Mesothelial cell of epicardium (in vitro differentiated cells): Measurements from ENCODE around the gene UTP25. TPM values are rescaled to one million over a fixed set of nuclear protein-coding genes. Genes with fewer than 3 reads are reported as not detected.
"Not testable (repeated sequence)": the region's sequence is repeated elsewhere in the genome, so short reads cannot be mapped to it uniquely, and the experiment has no call there.

Source experiments
- DNase-seq, 2 experiments: peaks; one replicate each; pipeline ENCODE4 v3.0.0; 2021; ENCODE audit warnings: low spot score in 2 of 2; ENCODE audit not compliant: unreplicated experiment in 2 of 2
- H3K27ac Mint-ChIP-seq: 2 replicates; pipeline ENCODE4 v1.8.0; 2021; ENCODE audit warnings: mixed read lengths
- H3K27me3 Mint-ChIP-seq: 2 replicates; pipeline ENCODE4 v1.8.0; 2021; ENCODE audit warnings: low read depth, mixed read lengths
- H3K36me3 Mint-ChIP-seq: 2 replicates; pipeline ENCODE4 v1.8.0; 2021; ENCODE audit warnings: mixed read lengths
- H3K4me1 Mint-ChIP-seq: 2 replicates; pipeline ENCODE4 v1.8.0; 2021; ENCODE audit warnings: mixed read lengths
- H3K4me3 Mint-ChIP-seq: 2 replicates; pipeline ENCODE4 v1.8.0; 2021; ENCODE audit warnings: mild to moderate bottlenecking, moderate library complexity, mixed read lengths
- H3K9me3 Mint-ChIP-seq: 2 replicates; pipeline ENCODE4 v1.8.0; 2021; ENCODE audit warnings: mixed read lengths
- CTCF ChIP-seq: fragments of 200-600 bp; sonication (generic); IDR thresholded peaks from one replicate; pipeline ENCODE4 v1.5.0; 2021; ENCODE audit warnings: antibody characterized with exemption; ENCODE audit not compliant: unreplicated experiment
- total RNA-seq: library from RNA; stranded (reverse); gene quantifications from 3 replicates; pipeline ENCODE4 v1.2.1, GENCODE V29; 2021

UTP25 gene
- total RNA-seq, 1 donor from 2014 or later = 9.7 TPM

GRCh38 chr1:209885403-209886218, 57.8 kb downstream of the UTP25 start:
- Mint-ChIP-seq H3K27ac (no peak overlapping the region), H3K36me3 (no peaks in the 10 kb centered on the region), H3K4me1 (peaks cover 17% of the 10 kb centered on the region), H3K4me3 (no peak overlapping the region), H3K27me3 (peaks cover 29% of the 10 kb centered on the region), H3K9me3 (no peaks in the 10 kb centered on the region)
- no peak for DNase-seq
- no peak for TF ChIP-seq CTCF

- Mint-ChIP-seq H3K9me3 (no peaks in the 10 kb centered on the region), H3K27me3 (peaks cover 25% of the 10 kb centered on the region), H3K4me3 (no peak overlapping the region), H3K4me1 (peaks cover 17% of the 10 kb centered on the region), H3K27ac (no peak overlapping the region), H3K36me3 (no peaks in the 10 kb centered on the region)
- TF ChIP-seq CTCF = no peak
- no peak for DNase-seq
Measured at GRCh38 chr1:209886219-209886536, 58.4 kb downstream of the UTP25 start.

- H3K27ac Mint-ChIP-seq, H3K36me3 Mint-ChIP-seq, DNase-seq, H3K4me3 Mint-ChIP-seq, H3K9me3 Mint-ChIP-seq: not testable (repeated sequence)
- peaks cover 13% of the 10 kb centered on the region for H3K27me3 Mint-ChIP-seq
- peaks cover 13% of the 10 kb centered on the region for H3K4me1 Mint-ChIP-seq
Measured at GRCh38 chr1:209888291-209889076, 60.7 kb downstream of the UTP25 start.

- H3K36me3 Mint-ChIP-seq = no peaks in the 10 kb centered on the region
Measured at GRCh38 chr1:209889077-209889418, 61.3 kb downstream of the UTP25 start.

GRCh38 chr1:209890641-209891330, 63.0 kb downstream of the UTP25 start:
- Mint-ChIP-seq H3K27ac (no peak overlapping the region), H3K9me3 (no peaks in the 10 kb centered on the region), H3K4me1 (no peaks in the 10 kb centered on the region), H3K27me3 (peaks cover 13% of the 10 kb centered on the region), H3K36me3 (no peaks in the 10 kb centered on the region), H3K4me3 (no peak overlapping the region)
- no peak for TF ChIP-seq CTCF
- no peak for DNase-seq

More at GRCh38 chr1:209889077-209889418, 61.3 kb downstream of the UTP25 start:
- Mint-ChIP-seq H3K9me3 (no peaks in the 10 kb centered on the region), H3K4me3 (no peak overlapping the region), H3K27ac (no peak overlapping the region), H3K27me3 (peaks cover 13% of the 10 kb centered on the region), H3K4me1 (peaks cover 7% of the 10 kb centered on the region)
- DNase-seq = no peak
- no peak for TF ChIP-seq CTCF

GRCh38 chr1:209893751-209894150, 66.0 kb downstream of the UTP25 start:
- Mint-ChIP-seq H3K27me3 (peaks cover 4% of the 10 kb centered on the region), H3K9me3 (no peaks in the 10 kb centered on the region), H3K4me3 (no peak overlapping the region), H3K27ac (no peak overlapping the region), H3K4me1 (no peaks in the 10 kb centered on the region), H3K36me3 (no peaks in the 10 kb centered on the region)
- no peak for DNase-seq
- no peak for TF ChIP-seq CTCF
